ENCODE results near the gene TTYH1.
"Not testable (repeated sequence)": the region's sequence is repeated elsewhere in the genome, so short reads cannot be mapped to it uniquely, and the experiment has no call there.

GRCh38 chr19:54370434-54370796, 44.8 kb upstream of the TTYH1 start:
- not testable (repeated sequence) for TF ChIP-seq CTCF (conservative IDR thresholded peaks at IDR 0.05); ZFX (IDR thresholded peaks at IDR 0.05)
